T-helper 9 cell (primary cell): ENCODE data around the gene TAAR8.
"Not testable (repeated sequence)": the region's sequence is repeated elsewhere in the genome, so short reads cannot be mapped to it uniquely, and the experiment has no call there.

ENCODE experiments used
- DNase-seq: peaks from one replicate; pipeline ENCODE4 v3.0.0-alpha.2; 2020

Gene TAAR8

GRCh38 chr6:132548746-132549463, 3.6 kb upstream of the TAAR8 start:
- no peak for DNase-seq

GRCh38 chr6:132551214-132551613, 1.3 kb upstream of the TAAR8 start:
- DNase-seq: no peak

GRCh38 chr6:132560087-132560486, 7.6 kb downstream of the TAAR8 start:
- not testable (repeated sequence) for DNase-seq

GRCh38 chr6:132566404-132566803, 13.9 kb downstream of the TAAR8 start:
- DNase-seq: no peak

- DNase-seq: no peak
Measured at GRCh38 chr6:132567566-132567965, 15.1 kb downstream of the TAAR8 start.

GRCh38 chr6:132568611-132569010, 16.1 kb downstream of the TAAR8 start:
- no peak for DNase-seq

- DNase-seq: no peak
Measured at GRCh38 chr6:132569170-132569569, 16.7 kb downstream of the TAAR8 start.

GRCh38 chr6:132570221-132570777, 17.8 kb downstream of the TAAR8 start, which contains the start of gene TAAR6:
Gene TAAR6 (plus strand): TSS chr6:132570322. CDS start chr6:132570322, 0 bp downstream.
- DNase-seq: no peak

GRCh38 chr6:132571774-132572173, 19.3 kb downstream of the TAAR8 start:
- no peak for DNase-seq

GRCh38 chr6:132584698-132585097, 32.2 kb downstream of the TAAR8 start:
- no peak for DNase-seq

- no peak for DNase-seq
Measured at GRCh38 chr6:132587424-132587823, 35.0 kb downstream of the TAAR8 start.

GRCh38 chr6:132589454-132589853, 37.0 kb downstream of the TAAR8 start, which contains the start of gene TAAR5:
Gene TAAR5 (minus strand): TSS chr6:132589741. CDS start chr6:132589686, 55 bp downstream.
- DNase-seq: no peak

GRCh38 chr6:132590362-132590761, 37.9 kb downstream of the TAAR8 start:
- no peak for DNase-seq

- no peak for DNase-seq
Measured at GRCh38 chr6:132592855-132593254, 40.4 kb downstream of the TAAR8 start.

- no peak for DNase-seq
Measured at GRCh38 chr6:132596201-132596600, 43.7 kb downstream of the TAAR8 start.

GRCh38 chr6:132598473-132598872, 46.0 kb downstream of the TAAR8 start:
- DNase-seq: no peak

- not testable (repeated sequence) for DNase-seq
Measured at GRCh38 chr6:132600900-132601299, 48.4 kb downstream of the TAAR8 start.
